HepG2 (cell line): ENCODE data around the gene HINT2. TPM values are rescaled to one million over a fixed set of nuclear protein-coding genes. Genes with fewer than 3 reads are reported as not detected.

ENCODE experiments used
- ARNT ChIP-seq: fragments of 450-650 bp; IDR thresholded peaks from 2 replicates; pipeline ENCODE4 v1.6.1; 2017
- ERF ChIP-seq: IDR thresholded peaks from 2 replicates; pipeline ENCODE4 v1.6.1; 2018; ENCODE audit warnings: missing biosample characterization, missing genetic modification reagents
- FOXK1 ChIP-seq: sonication (generic); formaldehyde crosslinking; IDR thresholded peaks from 2 replicates; pipeline ENCODE4 v1.4.0; 2020; ENCODE audit warnings: low read depth, missing genetic modification reagents, borderline replicate concordance
- KDM3A ChIP-seq: IDR thresholded peaks from 2 replicates; pipeline ENCODE4 v1.6.1; 2018; ENCODE audit warnings: low read depth, missing compliant biosample characterization
- KDM4B ChIP-seq: sonication (generic); formaldehyde crosslinking; IDR thresholded peaks from 2 replicates; pipeline ENCODE4 v1.4.0; 2020; ENCODE audit warnings: missing genetic modification reagents
- MAZ ChIP-seq, 2 experiments: sonication (generic) in 1 of 2; formaldehyde crosslinking in 1 of 2; IDR thresholded peaks; 2 replicates each; pipeline versions ENCODE4 v1.5.0 to v1.6.1; 2012 to 2020; ENCODE audit warnings: low read depth in 2 of 2, mild to moderate bottlenecking in 2 of 2, borderline replicate concordance in 1 of 2, improper control_type of control experiment in 1 of 2, low read length in 1 of 2, missing genetic modification reagents in 1 of 2, moderate library complexity in 1 of 2
- REL ChIP-seq: sonication (generic); formaldehyde crosslinking; conservative IDR thresholded peaks from 2 replicates; pipeline ENCODE4 v1.8.0; 2022; ENCODE audit warnings: mild to moderate bottlenecking, missing genetic modification reagents, moderate library complexity
- SMAD3 ChIP-seq: sonication (generic); formaldehyde crosslinking; IDR thresholded peaks from 2 replicates; pipeline ENCODE4 v1.4.0; 2020; ENCODE audit warnings: missing genetic modification reagents
- SOX6 ChIP-seq, 2 experiments: fragments of 450-650 bp in 1 of 2; sonication (generic) in 1 of 2; formaldehyde crosslinking in 1 of 2; IDR thresholded peaks; 2 replicates each; pipeline versions ENCODE4 v1.4.0 to v1.6.1; 2017 to 2020; ENCODE audit warnings: antibody characterized with exemption in 1 of 2, mild to moderate bottlenecking in 1 of 2, missing genetic modification reagents in 1 of 2
- U2AF2 ChIP-seq: fragments of 200-400 bp; formaldehyde crosslinking; IDR thresholded peaks from 2 replicates; pipeline ENCODE4 v1.6.1; 2017; ENCODE audit warnings: low read depth, mild to moderate bottlenecking, low read length
- YY1 ChIP-seq: IDR thresholded peaks from 2 replicates; pipeline ENCODE4 v1.6.1; 2011; ENCODE audit warnings: low read length, low read depth, moderate library complexity, mild to moderate bottlenecking; ENCODE audit not compliant: insufficient read depth, insufficient replicate concordance
- ZMYM3 ChIP-seq: sonication (generic); formaldehyde crosslinking; IDR thresholded peaks from 2 replicates; pipeline ENCODE4 v1.5.1; 2020; ENCODE audit warnings: mild to moderate bottlenecking, missing genetic modification reagents
- ZNF260 ChIP-seq: sonication (generic); formaldehyde crosslinking; IDR thresholded peaks from 2 replicates; pipeline ENCODE4 v1.4.0; 2020; ENCODE audit warnings: missing genetic modification reagents, low read depth, mild to moderate bottlenecking, borderline replicate concordance
- ZNF556 ChIP-seq: sonication (generic); formaldehyde crosslinking; IDR thresholded peaks from 2 replicates; pipeline ENCODE4 v1.4.0; 2020; ENCODE audit warnings: mild to moderate bottlenecking, missing genetic modification reagents, borderline replicate concordance
- ZNF780A ChIP-seq: sonication (generic); formaldehyde crosslinking; IDR thresholded peaks from 2 replicates; pipeline ENCODE4 v1.8.0; 2022; ENCODE audit warnings: mild to moderate bottlenecking, missing genetic modification reagents, moderate library complexity
- polyA plus RNA-seq, 8 experiments: library from polyadenylated mRNA; depleted of rRNA in 3 of 8; stranded (reverse) in 7 of 8; unstranded in 1 of 8; fragments of >200 nt; fragmentation: Illumina TruSeq in 4 of 8; extraction: Trizol in 4 of 8; gene quantifications; 2 replicates each; pipeline versions ENCODE4 v1.2.1 to v1.2.3, GENCODE V29; 2011 to 2016; ENCODE audit warnings: low read depth in 4 of 8, missing spikeins in 1 of 8, mixed read lengths in 1 of 8; ENCODE audit not compliant: insufficient read depth in 1 of 8
- total RNA-seq, 5 experiments: library from RNA; depleted of rRNA; stranded (reverse); fragments of >200 nt; fragmentation: Illumina TruSeq; extraction: Trizol; gene quantifications; 2 replicates each; pipeline ENCODE4 v1.2.3, GENCODE V29; 2016; ENCODE audit warnings: low read depth in 1 of 5
- TF ChIP-seq, protein P1 (sequence below): sonication (generic); formaldehyde crosslinking; IDR thresholded peaks from 2 replicates; pipeline ENCODE4 v1.4.0; 2020; ENCODE audit warnings: mild to moderate bottlenecking, missing genetic modification reagents
- TF ChIP-seq, protein P2 (sequence below): sonication (generic); formaldehyde crosslinking; IDR thresholded peaks from 2 replicates; pipeline ENCODE4 v1.4.0; 2020; ENCODE audit warnings: low read depth, mild to moderate bottlenecking, missing genetic modification reagents
- TF ChIP-seq, protein P3 (sequence below), 2 experiments: sonication (generic) in 1 of 2; formaldehyde crosslinking in 1 of 2; IDR thresholded peaks; 2 replicates each; pipeline versions ENCODE4 v1.4.0 to v1.6.1; 2016 to 2020; ENCODE audit warnings: borderline replicate concordance in 1 of 2, low read depth in 1 of 2, mild to moderate bottlenecking in 1 of 2, missing genetic modification reagents in 1 of 2
- TF ChIP-seq, protein P4 (sequence below): sonication (generic); formaldehyde crosslinking; IDR thresholded peaks from 2 replicates; pipeline ENCODE4 v1.8.0; 2022; ENCODE audit warnings: mild to moderate bottlenecking, missing genetic modification reagents, moderate library complexity

The HINT2 gene
- total and polyA plus RNA-seq, 2 of the 13 experiments (the other 11 are each of a cell fraction or from before 2014, with no cell fraction given) = 37.9 to 56.2 TPM

DNA sequence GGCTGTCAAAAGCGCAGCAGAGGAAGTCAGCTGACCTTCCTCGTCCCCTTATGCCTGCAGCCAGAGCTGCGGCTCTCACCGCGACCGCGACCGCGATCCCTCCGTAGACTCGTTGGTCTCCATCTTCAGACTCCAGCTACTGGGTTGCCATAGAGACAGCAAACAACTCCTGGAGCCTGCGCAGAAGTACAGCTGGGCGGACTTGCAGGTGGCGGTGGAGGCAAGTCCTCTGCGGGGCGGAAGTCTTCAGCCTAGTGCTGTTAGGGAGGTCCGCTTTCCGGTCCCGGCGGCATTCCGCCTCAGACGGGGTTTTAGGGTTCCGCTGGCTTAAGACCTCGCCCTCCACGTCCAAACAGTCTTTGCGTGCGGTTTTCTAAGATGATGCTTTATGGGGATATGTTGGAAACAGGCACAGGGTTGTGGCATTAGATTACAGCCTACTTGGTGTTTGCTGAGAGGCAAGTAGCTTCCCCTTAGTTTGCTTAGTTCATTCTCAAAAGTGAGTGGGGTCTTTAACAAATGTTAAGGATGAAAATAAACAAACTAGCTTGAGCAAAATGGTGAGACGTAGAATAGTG is 2.7 kb downstream of the HINT2 start, which contains the start of gene SPAG8 (continued):
- TF ChIP-seq SOX6 (IDR thresholded peaks at IDR 0.05) = no peak
- TF ChIP-seq SOX6 (CRISPR knock-in tag; IDR thresholded peaks at IDR 0.05) = no peak
- TF ChIP-seq REL = no peak
- TF ChIP-seq U2AF2 = no peak
- peak; percentile 59; the same call in 1 of the 2 replicates for TF ChIP-seq FOXK1
- TF ChIP-seq KDM4B = 0 out of 2 replicates have a peak, but pooled peaks have one; percentile 54
- peak; percentile 89; the same call in 1 of the 2 replicates for TF ChIP-seq KDM3A
- TF ChIP-seq ZNF556 (CRISPR knock-in tag) = peak; percentile 65; the same call in 1 of the 2 replicates
- TF ChIP-seq, protein P1, sequence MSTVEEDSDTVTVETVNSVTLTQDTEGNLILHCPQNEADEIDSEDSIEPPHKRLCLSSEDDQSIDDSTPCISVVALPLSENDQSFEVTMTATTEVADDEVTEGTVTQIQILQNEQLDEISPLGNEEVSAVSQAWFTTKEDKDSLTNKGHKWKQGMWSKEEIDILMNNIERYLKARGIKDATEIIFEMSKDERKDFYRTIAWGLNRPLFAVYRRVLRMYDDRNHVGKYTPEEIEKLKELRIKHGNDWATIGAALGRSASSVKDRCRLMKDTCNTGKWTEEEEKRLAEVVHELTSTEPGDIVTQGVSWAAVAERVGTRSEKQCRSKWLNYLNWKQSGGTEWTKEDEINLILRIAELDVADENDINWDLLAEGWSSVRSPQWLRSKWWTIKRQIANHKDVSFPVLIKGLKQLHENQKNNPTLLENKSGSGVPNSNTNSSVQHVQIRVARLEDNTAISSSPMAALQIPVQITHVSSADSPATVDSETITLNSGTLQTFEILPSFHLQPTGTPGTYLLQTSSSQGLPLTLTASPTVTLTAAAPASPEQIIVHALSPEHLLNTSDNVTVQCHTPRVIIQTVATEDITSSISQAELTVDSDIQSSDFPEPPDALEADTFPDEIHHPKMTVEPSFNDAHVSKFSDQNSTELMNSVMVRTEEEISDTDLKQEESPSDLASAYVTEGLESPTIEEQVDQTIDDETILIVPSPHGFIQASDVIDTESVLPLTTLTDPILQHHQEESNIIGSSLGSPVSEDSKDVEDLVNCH (CRISPR knock-in tag) = no peak
- peak; percentile 50; the same call in 1 of the 2 replicates for TF ChIP-seq SMAD3 (CRISPR knock-in tag)
- TF ChIP-seq ZNF780A (CRISPR knock-in tag) = no peak
- no peak for TF ChIP-seq MAZ (IDR thresholded peaks at IDR 0.05; ENCODE audit: borderline replicate concordance, low read depth, low read length)
- TF ChIP-seq MAZ (CRISPR knock-in tag; IDR thresholded peaks at IDR 0.05; ENCODE audit: low read depth) = no peak; the same call in 1 of the 2 replicates
- no peak for TF ChIP-seq ZMYM3
- no peak for TF ChIP-seq ARNT
- TF ChIP-seq, protein P2, sequence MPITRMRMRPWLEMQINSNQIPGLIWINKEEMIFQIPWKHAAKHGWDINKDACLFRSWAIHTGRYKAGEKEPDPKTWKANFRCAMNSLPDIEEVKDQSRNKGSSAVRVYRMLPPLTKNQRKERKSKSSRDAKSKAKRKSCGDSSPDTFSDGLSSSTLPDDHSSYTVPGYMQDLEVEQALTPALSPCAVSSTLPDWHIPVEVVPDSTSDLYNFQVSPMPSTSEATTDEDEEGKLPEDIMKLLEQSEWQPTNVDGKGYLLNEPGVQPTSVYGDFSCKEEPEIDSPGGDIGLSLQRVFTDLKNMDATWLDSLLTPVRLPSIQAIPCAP = no peak
- TF ChIP-seq, protein P3, sequence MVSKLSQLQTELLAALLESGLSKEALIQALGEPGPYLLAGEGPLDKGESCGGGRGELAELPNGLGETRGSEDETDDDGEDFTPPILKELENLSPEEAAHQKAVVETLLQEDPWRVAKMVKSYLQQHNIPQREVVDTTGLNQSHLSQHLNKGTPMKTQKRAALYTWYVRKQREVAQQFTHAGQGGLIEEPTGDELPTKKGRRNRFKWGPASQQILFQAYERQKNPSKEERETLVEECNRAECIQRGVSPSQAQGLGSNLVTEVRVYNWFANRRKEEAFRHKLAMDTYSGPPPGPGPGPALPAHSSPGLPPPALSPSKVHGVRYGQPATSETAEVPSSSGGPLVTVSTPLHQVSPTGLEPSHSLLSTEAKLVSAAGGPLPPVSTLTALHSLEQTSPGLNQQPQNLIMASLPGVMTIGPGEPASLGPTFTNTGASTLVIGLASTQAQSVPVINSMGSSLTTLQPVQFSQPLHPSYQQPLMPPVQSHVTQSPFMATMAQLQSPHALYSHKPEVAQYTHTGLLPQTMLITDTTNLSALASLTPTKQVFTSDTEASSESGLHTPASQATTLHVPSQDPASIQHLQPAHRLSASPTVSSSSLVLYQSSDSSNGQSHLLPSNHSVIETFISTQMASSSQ (IDR thresholded peaks at IDR 0.05; ENCODE audit: low read depth) = no peak
- TF ChIP-seq, protein P3 (CRISPR knock-in tag; IDR thresholded peaks at IDR 0.05; ENCODE audit: borderline replicate concordance) = no peak
- TF ChIP-seq, protein P4, sequence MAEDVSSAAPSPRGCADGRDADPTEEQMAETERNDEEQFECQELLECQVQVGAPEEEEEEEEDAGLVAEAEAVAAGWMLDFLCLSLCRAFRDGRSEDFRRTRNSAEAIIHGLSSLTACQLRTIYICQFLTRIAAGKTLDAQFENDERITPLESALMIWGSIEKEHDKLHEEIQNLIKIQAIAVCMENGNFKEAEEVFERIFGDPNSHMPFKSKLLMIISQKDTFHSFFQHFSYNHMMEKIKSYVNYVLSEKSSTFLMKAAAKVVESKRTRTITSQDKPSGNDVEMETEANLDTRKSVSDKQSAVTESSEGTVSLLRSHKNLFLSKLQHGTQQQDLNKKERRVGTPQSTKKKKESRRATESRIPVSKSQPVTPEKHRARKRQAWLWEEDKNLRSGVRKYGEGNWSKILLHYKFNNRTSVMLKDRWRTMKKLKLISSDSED (CRISPR knock-in tag) = no peak
- TF ChIP-seq YY1 = peak; percentile 73
- TF ChIP-seq ERF (CRISPR knock-in tag) = peak; percentile 75
- TF ChIP-seq ZNF260 (CRISPR knock-in tag) = no peak
